Neural cell (in vitro differentiated cells): Measurements from ENCODE around the gene THBD. TPM values are rescaled to one million over a fixed set of nuclear protein-coding genes. Genes with fewer than 3 reads are reported as not detected.
"Not testable (repeated sequence)": the region's sequence is repeated elsewhere in the genome, so short reads cannot be mapped to it uniquely, and the experiment has no call there.

Source experiments
- H2AFZ ChIP-seq: fragments of 200-600, 300-800 bp; sonication (generic), shearing (Covaris generic); 2 replicates; pipeline ENCODE4 v1.6.0; 2014; ENCODE audit warnings: low read depth, mild to moderate bottlenecking, antibody characterized with exemption, low read length, moderate library complexity
- H3F3A ChIP-seq: fragments of 200-600 bp; shearing (Covaris generic); 2 replicates; pipeline ENCODE4 v1.6.1; 2016; ENCODE audit warnings: mild to moderate bottlenecking, moderate library complexity, mixed read lengths, antibody characterized with exemption, low read length; ENCODE audit not compliant: insufficient read depth, poor library complexity, severe bottlenecking
- H3K27ac ChIP-seq: fragments of 200-600, 300-800 bp; sonication (generic), shearing (Covaris generic); 2 replicates; pipeline ENCODE4 v1.5.1; 2014; ENCODE audit warnings: mild to moderate bottlenecking, low read length, moderate library complexity
- H3K27me3 ChIP-seq: fragments of 300-800, 200-600 bp; sonication (generic), shearing (Covaris generic); 2 replicates; pipeline ENCODE4 v1.6.0; 2014; ENCODE audit warnings: mild to moderate bottlenecking, low read depth, low read length, moderate library complexity; ENCODE audit not compliant: insufficient read depth
- H3K36me3 ChIP-seq: fragments of 300-800, 200-600 bp; sonication (generic), shearing (Covaris generic); 2 replicates; pipeline ENCODE4 v1.5.1; 2014; ENCODE audit warnings: mild to moderate bottlenecking, antibody characterized with exemption, low read length, moderate library complexity; ENCODE audit not compliant: insufficient read depth
- H3K4me2 ChIP-seq: fragments of 300-800, 200-600 bp; sonication (generic), shearing (Covaris generic); 2 replicates; pipeline ENCODE4 v1.6.0; 2014; ENCODE audit warnings: mild to moderate bottlenecking, low read length
- H3K4me3 ChIP-seq: fragments of 300-800, 200-600 bp; sonication (generic), shearing (Covaris generic); 2 replicates; pipeline ENCODE4 v1.5.1; 2014; ENCODE audit warnings: mild to moderate bottlenecking, low read length, moderate library complexity
- H3K79me2 ChIP-seq: fragments of 200-600 bp; shearing (Covaris generic); replicated peaks from 2 replicates; pipeline ENCODE4 v1.6.0; 2014; ENCODE audit warnings: mild to moderate bottlenecking, low read length, moderate library complexity; ENCODE audit not compliant: insufficient read depth
- H3K9ac ChIP-seq: fragments of 300-800, 200-600 bp; sonication (generic), shearing (Covaris generic); 2 replicates; pipeline ENCODE4 v1.6.1; 2016; ENCODE audit warnings: mild to moderate bottlenecking, low read length, mixed read lengths
- H3K9me2 ChIP-seq: fragments of 200-600 bp; shearing (Covaris generic); 2 replicates; pipeline ENCODE4 v1.6.1; 2016; ENCODE audit warnings: mild to moderate bottlenecking, low read length, mixed read lengths; ENCODE audit not compliant: insufficient read depth
- H3K9me3 ChIP-seq: fragments of 200-600, 300-800 bp; sonication (generic), shearing (Covaris generic); 2 replicates; pipeline ENCODE4 v1.6.1; 2016; ENCODE audit warnings: mild to moderate bottlenecking, mixed run types, low read length, moderate library complexity, mixed read lengths
- H4K20me1 ChIP-seq: fragments of 200-600 bp; shearing (Covaris generic); 2 replicates; pipeline ENCODE4 v1.6.1; 2016; ENCODE audit warnings: mild to moderate bottlenecking, mixed run types; ENCODE audit not compliant: insufficient read depth
- CTCF ChIP-seq: fragments of 450-650 bp; IDR thresholded peaks from 2 replicates; pipeline ENCODE4 v1.5.1; 2014; ENCODE audit warnings: antibody characterized with exemption, mild to moderate bottlenecking, moderate library complexity; ENCODE audit not compliant: poor library complexity, severe bottlenecking
- EP300 ChIP-seq: fragments of 450-650 bp; conservative IDR thresholded peaks from 2 replicates; pipeline ENCODE4 v1.6.1; 2014; ENCODE audit warnings: antibody characterized with exemption, mild to moderate bottlenecking, moderate library complexity; ENCODE audit not compliant: poor library complexity, severe bottlenecking
- EZH2 ChIP-seq: fragments of 200-600, 300-800 bp; shearing (Covaris generic), sonication (generic); IDR thresholded peaks from 2 replicates; pipeline ENCODE4 v1.6.1; 2014; ENCODE audit warnings: antibody characterized with exemption, low read length, borderline replicate concordance, mild to moderate bottlenecking; ENCODE audit not compliant: insufficient read depth, poor library complexity, severe bottlenecking
- MXI1 ChIP-seq: fragments of 450-650 bp; conservative IDR thresholded peaks from 2 replicates; pipeline ENCODE4 v1.6.1; 2014; ENCODE audit warnings: antibody characterized with exemption, mild to moderate bottlenecking; ENCODE audit not compliant: poor library complexity, severe bottlenecking
- POLR2AphosphoS5 ChIP-seq: IDR thresholded peaks from 2 replicates; pipeline ENCODE4 v1.6.1; 2012
- RAD21 ChIP-seq: fragments of 450-650 bp; conservative IDR thresholded peaks from 2 replicates; pipeline ENCODE4 v1.6.1; 2014; ENCODE audit warnings: antibody characterized with exemption, mild to moderate bottlenecking, moderate library complexity
- REST ChIP-seq: IDR thresholded peaks from 2 replicates; pipeline ENCODE4 v1.6.1; 2012; ENCODE audit warnings: borderline replicate concordance
- SMC3 ChIP-seq: fragments of 450-650 bp; conservative IDR thresholded peaks from 2 replicates; pipeline ENCODE4 v1.6.1; 2014; ENCODE audit warnings: antibody characterized with exemption, mild to moderate bottlenecking, moderate library complexity; ENCODE audit not compliant: poor library complexity
- TAF1 ChIP-seq: IDR thresholded peaks from 2 replicates; pipeline ENCODE4 v1.6.1; 2012; ENCODE audit warnings: low read depth
- polyA plus RNA-seq: library from polyadenylated mRNA; depleted of rRNA; stranded (reverse); fragments of >200 nt; gene quantifications from 2 replicates; pipeline ENCODE4 v1.2.3, GENCODE V29; 2014

Gene THBD
- polyA plus RNA-seq, 1 donor from 2014 or later = not detected

GRCh38 chr20:23029324-23029723 lies 20.1 kb downstream of the THBD start:
- H3K27ac ChIP-seq = no peak overlapping the region
- no peak overlapping the region for H3K9ac ChIP-seq
- H3K79me2 ChIP-seq = no peaks in the 10 kb centered on the region
- no peak overlapping the region for H3K4me3 ChIP-seq
- no peak overlapping the region for H2AFZ ChIP-seq
- peaks cover 7% of the 10 kb centered on the region for H3F3A ChIP-seq
- H3K4me2 ChIP-seq = no peak overlapping the region
- no peaks in the 10 kb centered on the region for H3K9me2 ChIP-seq
- TF ChIP-seq EZH2 = no peak
- H4K20me1 ChIP-seq = no peaks in the 10 kb centered on the region
- peaks cover 13% of the 10 kb centered on the region for H3K27me3 ChIP-seq
- no peaks in the 10 kb centered on the region for H3K9me3 ChIP-seq
- H3K36me3 ChIP-seq = no peaks in the 10 kb centered on the region

DNA sequence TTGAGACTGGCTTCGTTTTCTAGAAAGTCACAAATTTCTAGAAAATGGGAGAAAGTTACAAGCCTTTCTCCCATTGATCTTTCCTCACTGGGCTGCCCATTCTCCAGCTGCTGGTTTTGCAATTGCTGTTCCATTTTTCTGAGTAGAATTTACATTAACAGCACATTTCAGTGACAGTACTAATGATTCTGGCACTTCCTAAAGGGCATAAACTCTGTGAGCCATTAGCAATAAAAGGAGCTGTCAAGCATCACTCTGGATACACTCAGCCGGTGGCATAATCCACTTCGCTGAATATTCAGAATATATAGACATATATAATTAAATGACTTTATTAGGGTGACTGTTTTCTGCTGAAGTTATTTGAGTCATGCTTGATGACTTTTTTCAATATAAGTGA lies 21.1 kb downstream of the THBD start:
- H3K9ac ChIP-seq = no peak overlapping the region
- peaks cover 3% of the 10 kb centered on the region for H3K27me3 ChIP-seq
- no peaks in the 10 kb centered on the region for H3K36me3 ChIP-seq
- H2AFZ ChIP-seq = no peak overlapping the region
- TF ChIP-seq SMC3 = no peak
- no peak for TF ChIP-seq TAF1
- peak; percentile 54 for TF ChIP-seq REST
- peak; percentile 88 for TF ChIP-seq EP300
- no peak for TF ChIP-seq EZH2
- TF ChIP-seq POLR2AphosphoS5 = peak; percentile 54
- TF ChIP-seq CTCF = no peak
- TF ChIP-seq RAD21 = no peak
- no peak for TF ChIP-seq MXI1
- H3K4me3 ChIP-seq = peak overlapping the region; percentile 21
- H3K9me3 ChIP-seq = no peaks in the 10 kb centered on the region
- H3K4me2 ChIP-seq = no peak overlapping the region
- H3K27ac ChIP-seq = peak overlapping the region; percentile 22
- no peaks in the 10 kb centered on the region for H4K20me1 ChIP-seq
- H3K79me2 ChIP-seq = no peaks in the 10 kb centered on the region
- H3F3A ChIP-seq = peaks cover 7% of the 10 kb centered on the region
- H3K9me2 ChIP-seq = no peaks in the 10 kb centered on the region

DNA sequence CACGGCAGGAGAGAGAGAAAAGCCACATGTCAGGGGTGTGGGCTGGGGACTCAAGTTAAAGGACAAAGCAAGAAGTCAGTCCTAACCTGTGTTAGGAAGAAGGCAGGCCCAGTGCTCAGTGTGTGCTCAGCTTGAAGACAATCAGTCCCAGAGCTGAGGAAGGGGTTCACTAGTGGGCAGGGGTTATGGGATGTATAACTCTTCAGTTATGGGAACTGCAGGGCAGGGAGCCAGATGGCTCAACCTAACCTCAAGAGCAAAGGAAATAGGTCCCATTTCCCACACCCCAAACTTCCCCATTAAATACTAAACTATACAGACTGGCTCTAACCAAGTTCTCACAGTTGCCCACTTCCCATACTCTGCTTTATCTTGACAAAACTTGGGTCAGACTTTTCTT lies 21.8 kb downstream of the THBD start:
- Histone ChIP-seq H3K27me3 (peaks cover 3% of the 10 kb centered on the region), H3F3A (peaks cover 7% of the 10 kb centered on the region), H3K27ac (no peak overlapping the region), H2AFZ (no peak overlapping the region), H3K9me3 (no peaks in the 10 kb centered on the region), H3K4me3 (no peak overlapping the region), H3K36me3 (no peaks in the 10 kb centered on the region), H3K9me2 (no peaks in the 10 kb centered on the region), H4K20me1 (no peaks in the 10 kb centered on the region), H3K9ac (no peak overlapping the region), H3K79me2 (no peaks in the 10 kb centered on the region), H3K4me2 (no peak overlapping the region)
- TF ChIP-seq SMC3 = no peak
- no peak for TF ChIP-seq CTCF

- H3K4me2 ChIP-seq, H3K9me2 ChIP-seq, H3K9ac ChIP-seq, H4K20me1 ChIP-seq, H3F3A ChIP-seq, H3K27ac ChIP-seq, H3K79me2 ChIP-seq, H3K9me3 ChIP-seq, H2AFZ ChIP-seq, H3K36me3 ChIP-seq, H3K4me3 ChIP-seq, H3K27me3 ChIP-seq: not testable (repeated sequence)
These were observed 24.0 kb downstream of the THBD start for GRCh38 chr20:23025503-23025902.
